Stimulated activated CD4-positive, alpha-beta T cell treated with anti-CD3 and anti-CD28 coated beads, TNF-alpha, amount 100 ng/mL, for 4 hours (primary cell): Measurements from ENCODE around the gene VPS50.
"Not testable (repeated sequence)": the region's sequence is repeated elsewhere in the genome, so short reads cannot be mapped to it uniquely, and the experiment has no call there.

Experiments used
- DNase-seq, 3 experiments: peaks; one replicate each; pipeline ENCODE4 v3.0.0-alpha.2; 2020; ENCODE audit warnings: low read depth in 3 of 3

VPS50 gene

DNA sequence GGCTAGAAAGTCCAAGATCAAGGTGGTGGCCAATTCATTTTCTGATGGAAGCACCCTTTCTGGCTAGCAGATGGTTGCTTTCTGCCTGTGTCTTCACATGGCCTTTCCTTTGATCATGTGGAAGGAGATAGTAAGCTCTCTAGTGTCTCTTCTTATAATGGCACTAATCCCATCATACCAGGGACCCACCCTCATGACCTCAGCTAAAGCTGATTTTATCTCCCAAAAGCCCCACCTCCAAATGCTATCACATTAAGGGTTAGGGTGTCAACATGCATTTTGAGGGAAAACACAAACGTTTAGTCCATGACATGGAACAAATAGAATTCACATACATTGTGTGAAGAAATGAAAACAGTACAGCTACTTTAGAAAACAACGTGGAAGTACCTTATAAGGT, 100.0 kb downstream of the VPS50 start:
- DNase-seq, result no peak

DNA sequence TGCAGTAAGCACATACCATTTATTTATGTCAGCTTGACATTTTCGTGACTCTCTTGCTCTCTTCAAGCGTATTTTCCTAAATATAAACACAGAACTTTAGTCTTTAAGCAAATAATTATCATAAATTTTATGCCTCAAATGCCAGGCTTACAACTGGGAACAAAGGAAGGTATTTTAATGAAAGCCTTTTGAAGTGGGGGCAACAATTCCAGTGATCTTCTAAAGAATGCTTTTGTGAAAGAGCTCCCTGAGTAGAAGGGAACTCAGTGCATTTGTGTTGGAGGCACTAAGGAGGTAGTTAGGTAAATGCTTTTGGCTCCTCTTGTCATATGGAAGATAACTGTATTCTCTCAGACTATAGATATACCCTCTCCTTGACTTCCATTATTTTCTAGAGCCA, 104.9 kb downstream of the VPS50 start:
- DNase-seq, result no peak

GRCh38 chr7:93342178-93342577, 110.0 kb downstream of the VPS50 start:
- DNase-seq, result not testable (repeated sequence)

DNA sequence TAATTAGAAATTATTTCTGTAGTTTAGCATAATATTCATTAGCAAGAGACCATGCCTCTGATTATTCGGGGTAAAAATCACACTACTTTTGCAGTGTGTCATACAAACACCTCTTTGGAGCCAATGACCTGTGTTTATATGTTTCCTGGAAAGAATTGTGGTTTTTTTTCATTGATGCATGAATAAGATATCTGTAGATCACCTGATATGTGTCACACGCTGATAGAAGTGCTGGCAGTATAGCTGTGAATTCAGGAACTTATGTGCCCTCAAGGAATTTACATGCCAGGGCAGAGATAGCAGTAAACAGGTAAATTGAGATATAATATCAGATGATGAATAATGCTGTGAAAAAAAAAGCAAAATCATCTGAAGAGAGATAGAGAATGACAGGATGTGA, 118.2 kb downstream of the VPS50 start:
- no peak for DNase-seq

DNA sequence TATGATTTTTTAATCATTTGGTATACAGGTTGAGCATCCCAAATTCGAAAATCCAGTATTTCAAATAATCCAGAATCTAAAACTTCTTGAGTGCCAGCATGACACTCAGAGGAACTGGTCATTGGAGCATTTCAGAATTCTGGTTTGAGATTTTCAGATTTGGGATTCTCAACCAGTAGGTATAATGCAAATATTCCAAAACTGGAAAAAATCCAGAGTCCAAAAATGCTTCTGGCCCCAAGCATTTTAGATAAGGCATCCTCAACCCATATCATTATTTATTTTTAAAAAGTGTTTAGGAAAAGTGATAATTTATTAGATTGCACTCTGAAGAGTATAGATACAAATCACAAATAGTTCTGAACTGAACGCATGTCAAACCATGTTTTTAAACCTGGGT, 120.7 kb downstream of the VPS50 start:
- DNase-seq, result no peak

DNA sequence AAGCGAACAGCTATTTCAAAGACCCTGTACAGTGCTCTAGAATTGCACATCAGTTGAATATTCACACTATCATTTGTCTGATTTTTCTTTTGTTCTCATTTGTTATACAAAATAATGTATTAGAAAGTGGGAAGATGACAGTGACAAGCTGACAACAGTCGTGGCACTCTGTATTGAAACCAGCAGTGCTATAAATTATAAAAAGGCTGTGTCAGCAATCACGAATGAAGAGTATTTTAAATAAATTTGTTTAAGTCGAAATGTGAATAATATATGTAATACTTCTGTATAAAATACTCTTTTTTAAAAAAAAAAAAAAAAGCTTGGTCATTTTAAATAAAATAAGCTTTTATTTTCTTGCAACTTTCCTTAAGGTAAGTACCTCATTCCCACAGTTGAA, 122.6 kb downstream of the VPS50 start:
- no peak for DNase-seq

- no peak for DNase-seq
These were observed 127.5 kb downstream of the VPS50 start for GRCh38 chr7:93359520-93360198.

- DNase-seq, result no peak
These were observed 129.7 kb downstream of the VPS50 start for GRCh38 chr7:93361853-93362252.

GRCh38 chr7:93364806-93365205, 132.6 kb downstream of the VPS50 start:
- no peak for DNase-seq

GRCh38 chr7:93365341-93365740, 133.2 kb downstream of the VPS50 start:
- no peak for DNase-seq

DNA sequence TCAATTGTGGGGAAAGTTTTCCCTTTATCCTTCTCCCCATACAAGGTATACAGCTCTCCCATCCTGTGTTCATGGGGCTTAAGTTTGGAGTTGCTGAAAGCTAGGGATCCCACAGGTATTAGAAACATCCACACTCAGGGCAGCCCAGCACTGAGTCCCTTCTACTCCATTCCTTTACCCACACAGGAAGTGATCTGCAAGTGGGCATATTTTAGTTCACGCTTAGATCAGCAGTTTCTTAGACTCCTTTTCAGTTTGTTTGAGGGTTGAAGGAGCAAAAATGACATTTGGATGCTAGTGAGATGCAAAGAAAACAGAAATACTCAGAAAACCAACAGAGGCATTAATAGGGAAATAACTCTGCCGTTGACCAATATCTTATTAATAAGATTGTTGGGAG, 134.7 kb downstream of the VPS50 start:
- DNase-seq, result no peak

- no peak for DNase-seq
These were observed 135.1 kb downstream of the VPS50 start for GRCh38 chr7:93367254-93367653.

DNA sequence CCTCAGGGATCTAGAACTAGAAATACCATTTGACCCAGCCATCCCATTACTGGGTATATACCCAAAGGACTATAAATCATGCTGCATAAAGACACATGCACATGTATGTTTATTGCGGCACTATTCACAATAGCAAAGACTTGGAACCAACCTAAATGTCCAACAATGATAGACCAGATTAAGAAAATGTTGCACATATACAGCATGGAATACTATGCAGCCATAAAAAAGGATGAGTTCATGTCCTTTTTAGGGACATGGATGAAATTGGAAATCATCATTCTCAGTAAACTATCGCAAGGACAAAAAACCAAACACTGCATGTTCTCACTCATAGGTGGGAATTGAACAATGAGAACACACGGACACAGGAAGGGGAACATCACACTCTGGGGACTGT, 138.8 kb downstream of the VPS50 start:
- DNase-seq, result not testable (repeated sequence)

DNA sequence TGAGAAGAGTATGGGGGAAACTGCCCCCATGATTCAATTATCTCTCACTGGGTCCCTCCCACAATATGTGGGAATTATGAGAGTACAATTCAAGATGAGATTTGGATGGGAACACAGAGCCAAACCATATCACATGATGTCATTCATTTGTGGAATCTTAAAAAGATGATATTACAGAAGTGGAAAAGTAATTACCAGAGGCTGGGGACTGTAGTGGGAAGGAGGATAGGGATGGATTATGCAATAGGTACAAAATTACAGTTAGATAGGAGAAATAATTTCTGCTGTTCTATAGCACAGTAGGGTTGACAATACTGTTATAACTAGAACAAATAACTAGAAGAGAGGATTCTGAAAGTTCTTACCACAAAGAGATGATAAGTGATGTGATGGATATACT, 141.4 kb downstream of the VPS50 start:
- DNase-seq, result no peak

DNA sequence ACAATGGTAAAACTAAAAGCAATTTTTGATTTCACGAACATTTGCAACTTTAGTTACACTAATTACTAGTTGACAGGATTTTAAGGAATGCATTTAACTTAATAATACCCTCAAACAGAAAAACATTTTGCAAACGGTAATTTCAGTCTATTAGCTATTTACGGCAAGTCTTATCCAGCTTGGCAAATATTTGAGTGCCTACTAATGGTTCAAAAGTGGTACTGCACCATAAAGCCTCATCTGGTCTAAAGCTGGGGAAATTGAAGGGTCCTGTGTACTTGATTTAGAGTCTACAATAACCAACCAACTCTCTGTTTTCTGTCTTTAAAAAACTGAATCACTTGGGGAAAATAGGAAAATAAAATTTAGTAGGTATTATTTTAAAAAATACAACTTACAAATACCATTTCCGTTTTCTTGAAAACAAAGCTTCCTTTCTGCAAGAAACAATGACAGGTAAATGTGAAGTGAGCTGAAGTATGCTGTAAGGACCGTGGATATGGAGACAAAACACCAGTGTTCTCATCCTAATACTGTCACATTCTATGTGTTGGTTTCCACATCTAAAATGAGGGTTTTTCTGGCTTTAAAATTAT, 142.3 kb downstream of the VPS50 start:
- no peak for DNase-seq

DNA sequence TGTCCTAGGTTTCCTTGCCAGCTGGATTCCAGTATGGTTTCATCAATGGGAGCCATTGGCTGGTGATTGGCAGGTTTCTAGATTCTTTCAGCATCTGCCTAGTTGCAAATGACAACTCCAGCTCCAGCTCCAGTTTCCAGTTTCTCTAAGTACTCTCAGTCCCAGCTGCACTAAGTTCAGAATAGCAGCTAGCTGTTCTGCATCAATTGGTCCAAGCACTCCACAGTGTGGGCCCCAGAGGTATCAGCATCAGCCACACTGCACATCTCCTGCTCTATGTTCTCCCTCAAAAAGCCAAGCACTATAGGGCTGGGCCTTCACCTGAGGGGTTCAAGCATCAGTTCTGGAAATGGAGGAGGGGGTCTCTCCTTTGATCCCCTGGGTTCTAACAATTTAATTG, 143.4 kb downstream of the VPS50 start:
- no peak for DNase-seq

- DNase-seq, result no peak
These were observed 146.1 kb downstream of the VPS50 start for GRCh38 chr7:93378131-93378760.

- DNase-seq, result no peak
These were observed 150.2 kb downstream of the VPS50 start for GRCh38 chr7:93382362-93382761.

DNA sequence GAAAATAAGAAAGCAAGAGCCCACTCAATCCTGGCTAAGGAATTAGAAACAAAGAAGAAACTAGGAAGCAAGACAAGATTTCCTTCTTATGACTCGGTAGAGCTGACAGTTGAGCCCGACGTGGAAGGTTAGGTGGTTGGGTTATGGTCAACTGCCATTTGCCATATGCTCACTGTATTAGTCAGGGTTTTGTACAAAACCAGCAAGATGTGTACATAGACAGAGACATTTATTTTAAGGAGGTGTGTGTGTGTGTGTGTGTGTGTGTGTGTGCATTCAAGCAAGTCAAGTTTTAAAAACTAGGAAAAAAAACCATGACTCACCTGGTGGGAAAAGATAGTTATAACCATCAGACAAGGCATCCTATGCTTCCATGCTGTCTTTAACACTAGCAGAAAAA, 158.5 kb downstream of the VPS50 start:
- DNase-seq, result no peak

DNA sequence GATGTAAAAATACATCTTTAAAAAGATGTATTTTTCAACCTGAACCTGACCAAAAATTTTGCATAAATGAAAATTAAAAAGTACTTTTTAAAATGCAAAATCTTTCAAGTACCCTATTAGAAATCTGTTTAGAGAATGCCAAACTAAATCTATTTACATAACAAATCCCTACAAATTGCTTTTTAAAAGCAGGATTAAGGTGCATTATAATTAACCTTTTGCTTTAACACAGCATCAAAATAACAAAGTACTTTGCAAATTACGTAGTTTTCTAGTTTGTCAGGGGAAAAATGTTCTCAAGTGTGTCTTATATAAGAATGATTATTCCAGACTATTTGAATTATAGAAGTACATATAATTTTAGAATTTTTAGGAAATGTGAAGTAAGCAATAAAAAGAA, 160.8 kb downstream of the VPS50 start:
- no peak for DNase-seq

GRCh38 chr7:93399642-93400041, 167.5 kb downstream of the VPS50 start:
- DNase-seq, result no peak

- no peak for DNase-seq
These were observed 170.8 kb downstream of the VPS50 start for GRCh38 chr7:93402944-93403343.

GRCh38 chr7:93407239-93407638, 175.1 kb downstream of the VPS50 start:
- no peak for DNase-seq
